Hepatocyte (in vitro differentiated cells): ENCODE data around the gene PLA2G3. TPM values are rescaled to one million over a fixed set of nuclear protein-coding genes. Genes with fewer than 3 reads are reported as not detected.
"Not testable (repeated sequence)": the region's sequence is repeated elsewhere in the genome, so short reads cannot be mapped to it uniquely, and the experiment has no call there.

Experiments used
- DNase-seq: peaks from one replicate; pipeline ENCODE4 v3.0.0-alpha.2; 2016; ENCODE audit warnings: low spot score
- H2AFZ ChIP-seq: fragments of 200-600 bp; sonication (generic); 2 replicates; pipeline ENCODE4 v1.6.0; 2016; ENCODE audit warnings: antibody characterized with exemption, mild to moderate bottlenecking
- H3K27ac ChIP-seq: fragments of 200-600 bp; sonication (generic); 2 replicates; pipeline ENCODE4 v1.5.1; 2016; ENCODE audit warnings: mild to moderate bottlenecking
- H3K27me3 ChIP-seq: fragments of 200-600 bp; sonication (generic); 2 replicates; pipeline ENCODE4 v1.6.1; 2016
- H3K36me3 ChIP-seq: fragments of 200-600 bp; sonication (generic); replicated peaks from 2 replicates; pipeline ENCODE4 v1.5.1; 2016; ENCODE audit warnings: low read depth; ENCODE audit not compliant: insufficient read depth
- H3K4me1 ChIP-seq: fragments of 200-600 bp; sonication (generic); 2 replicates; pipeline ENCODE4 v1.5.1; 2016; ENCODE audit warnings: mild to moderate bottlenecking, moderate library complexity; ENCODE audit not compliant: insufficient read depth
- H3K4me2 ChIP-seq: fragments of 200-600 bp; sonication (generic); 2 replicates; pipeline ENCODE4 v1.6.0; 2016
- H3K4me3 ChIP-seq: fragments of 200-600 bp; sonication (generic); 2 replicates; pipeline ENCODE4 v1.5.1; 2016; ENCODE audit warnings: mild to moderate bottlenecking
- H3K79me2 ChIP-seq: fragments of 200-600 bp; sonication (generic); 2 replicates; pipeline ENCODE4 v1.6.0; 2017; ENCODE audit warnings: mild to moderate bottlenecking
- H3K9me2 ChIP-seq: fragments of 200-600 bp; sonication (generic); replicated peaks from 2 replicates; pipeline ENCODE4 v1.6.0; 2017; ENCODE audit warnings: mild to moderate bottlenecking; ENCODE audit not compliant: insufficient read depth
- H3K9me3 ChIP-seq: fragments of 200-600 bp; sonication (generic); 2 replicates; pipeline ENCODE4 v1.5.1; 2016; ENCODE audit warnings: low read depth, mild to moderate bottlenecking
- H4K20me1 ChIP-seq: fragments of 200-600 bp; sonication (generic); 2 replicates; pipeline ENCODE4 v1.6.0; 2016; ENCODE audit warnings: mild to moderate bottlenecking; ENCODE audit not compliant: insufficient read depth, poor library complexity, severe bottlenecking
- EZH2 ChIP-seq: fragments of 200-600 bp; sonication (generic); IDR thresholded peaks from 2 replicates; pipeline ENCODE4 v1.6.1; 2016; ENCODE audit warnings: antibody characterized with exemption, mild to moderate bottlenecking, borderline replicate concordance
- EZH2phosphoT487 ChIP-seq: fragments of 200-600 bp; sonication (generic); IDR thresholded peaks from one replicate; pipeline ENCODE4 v1.6.1; 2018; ENCODE audit warnings: antibody characterized with exemption, mild to moderate bottlenecking, low read depth, moderate library complexity; ENCODE audit not compliant: unreplicated experiment, severe bottlenecking
- WGBS: methylation state at CpG from one replicate; pipeline ENCODE4 v1.1.6; 2016; ENCODE audit warnings: low lambda C conversion rate; ENCODE audit errors: missing lambda C conversion rate; 5-methylcytosine and 5-hydroxymethylcytosine counted together
- polyA plus RNA-seq: library from polyadenylated mRNA; unstranded; fragments of >200 nt; fragmentation: Nextera tagmentation; extraction: Ambion mirVana; gene quantifications from 2 replicates; pipeline ENCODE4 v1.2.1, GENCODE V29; 2016
- total RNA-seq: library from RNA; depleted of rRNA; stranded (reverse); fragments of >200 nt; gene quantifications from 2 replicates; pipeline ENCODE4 v1.2.3, GENCODE V29; 2014
- TF ChIP-seq, protein P1 (sequence below): fragments of 200-600 bp; sonication (generic); IDR thresholded peaks from 2 replicates; pipeline ENCODE4 v1.5.1; 2016; ENCODE audit warnings: antibody characterized with exemption, mild to moderate bottlenecking; ENCODE audit not compliant: poor library complexity

PLA2G3 gene
- total and polyA plus RNA-seq, 2 experiments from 2014 or later: 0.10 to 0.52 TPM

DNA sequence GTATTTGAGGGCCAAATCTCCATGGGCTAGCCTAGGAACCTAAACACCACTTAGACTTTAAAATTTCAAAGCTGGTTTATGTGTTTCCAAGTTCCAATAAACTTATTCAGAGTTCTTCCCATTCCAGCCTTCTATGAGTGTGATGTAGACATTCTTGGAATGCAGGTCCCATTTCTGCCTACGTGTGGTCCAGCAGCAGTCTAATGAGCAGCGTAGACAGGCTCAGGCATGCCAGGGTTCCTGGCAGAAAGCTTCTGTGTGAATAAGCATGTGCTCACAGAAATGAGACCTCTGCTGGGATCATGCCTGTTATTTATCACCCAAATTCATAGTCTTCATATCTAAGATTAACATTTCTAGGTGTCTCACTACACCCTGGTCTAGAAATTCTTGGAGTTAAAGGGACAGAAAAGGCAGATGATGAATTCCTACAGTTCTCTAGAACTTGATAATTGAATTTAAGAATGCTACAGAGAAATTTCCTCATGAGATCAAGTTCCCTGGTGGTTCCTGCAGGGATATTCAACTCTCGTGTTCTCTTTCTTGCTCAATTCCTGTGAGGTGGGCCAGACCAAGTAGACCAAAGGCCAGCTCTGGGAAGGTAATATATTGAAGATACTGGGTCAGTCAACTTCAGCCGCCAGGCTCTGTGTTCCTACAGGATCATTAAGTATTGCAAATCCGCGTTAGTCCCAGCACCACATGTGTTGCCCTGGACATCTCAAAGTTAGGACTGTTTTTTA is 37.3 kb upstream of the PLA2G3 start:
- WGBS: 89% methylated on average over 6 of the region's 6 CpGs
- Histone ChIP-seq H3K27ac (peak overlapping the region; percentile 63), H3K4me2 (no peak overlapping the region), H3K36me3 (no peaks in the 10 kb centered on the region), H3K4me1 (peaks cover 4% of the 10 kb centered on the region), H3K9me3 (no peaks in the 10 kb centered on the region), H4K20me1 (peaks cover 30% of the 10 kb centered on the region), H3K79me2 (peaks cover 92% of the 10 kb centered on the region), H3K4me3 (no peak overlapping the region), H2AFZ (no peak overlapping the region), H3K9me2 (no peaks in the 10 kb centered on the region), H3K27me3 (no peaks in the 10 kb centered on the region)
- peak; percentile 45 for DNase-seq
- TF ChIP-seq, protein P1, sequence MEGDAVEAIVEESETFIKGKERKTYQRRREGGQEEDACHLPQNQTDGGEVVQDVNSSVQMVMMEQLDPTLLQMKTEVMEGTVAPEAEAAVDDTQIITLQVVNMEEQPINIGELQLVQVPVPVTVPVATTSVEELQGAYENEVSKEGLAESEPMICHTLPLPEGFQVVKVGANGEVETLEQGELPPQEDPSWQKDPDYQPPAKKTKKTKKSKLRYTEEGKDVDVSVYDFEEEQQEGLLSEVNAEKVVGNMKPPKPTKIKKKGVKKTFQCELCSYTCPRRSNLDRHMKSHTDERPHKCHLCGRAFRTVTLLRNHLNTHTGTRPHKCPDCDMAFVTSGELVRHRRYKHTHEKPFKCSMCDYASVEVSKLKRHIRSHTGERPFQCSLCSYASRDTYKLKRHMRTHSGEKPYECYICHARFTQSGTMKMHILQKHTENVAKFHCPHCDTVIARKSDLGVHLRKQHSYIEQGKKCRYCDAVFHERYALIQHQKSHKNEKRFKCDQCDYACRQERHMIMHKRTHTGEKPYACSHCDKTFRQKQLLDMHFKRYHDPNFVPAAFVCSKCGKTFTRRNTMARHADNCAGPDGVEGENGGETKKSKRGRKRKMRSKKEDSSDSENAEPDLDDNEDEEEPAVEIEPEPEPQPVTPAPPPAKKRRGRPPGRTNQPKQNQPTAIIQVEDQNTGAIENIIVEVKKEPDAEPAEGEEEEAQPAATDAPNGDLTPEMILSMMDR: no peak
- no peak for TF ChIP-seq EZH2phosphoT487
- no peak for TF ChIP-seq EZH2

DNA sequence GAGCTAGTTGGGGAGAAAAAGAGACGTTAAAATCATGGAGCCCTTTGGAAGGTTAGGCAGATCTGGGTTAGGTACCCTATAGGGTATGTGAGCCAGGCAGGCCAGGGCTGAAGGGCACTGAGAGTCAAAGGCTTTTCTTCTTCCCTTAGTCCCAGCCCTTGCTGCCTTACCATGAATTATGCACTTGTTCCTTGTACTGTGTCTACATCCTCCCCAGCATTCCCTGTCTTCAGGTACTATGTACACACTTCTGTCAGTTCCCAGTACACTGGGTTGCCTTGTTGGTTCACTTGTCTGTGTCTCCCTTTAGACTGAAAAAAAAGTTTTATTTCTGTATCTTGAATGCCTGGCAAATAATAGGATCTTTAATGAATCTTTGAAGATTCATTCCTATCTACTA is 36.6 kb upstream of the PLA2G3 start:
- no peak overlapping the region for H2AFZ ChIP-seq
- H4K20me1 ChIP-seq: peaks cover 35% of the 10 kb centered on the region
- peak overlapping the region; percentile 63 for H3K27ac ChIP-seq
- TF ChIP-seq, protein P1: no peak
- no peak overlapping the region for H3K4me2 ChIP-seq
- peaks cover 92% of the 10 kb centered on the region for H3K79me2 ChIP-seq
- WGBS: 95% methylated on average over 1 of the region's 1 CpG
- no peaks in the 10 kb centered on the region for H3K27me3 ChIP-seq
- H3K9me2 ChIP-seq: no peaks in the 10 kb centered on the region
- H3K9me3 ChIP-seq: no peaks in the 10 kb centered on the region
- no peaks in the 10 kb centered on the region for H3K36me3 ChIP-seq
- no peak overlapping the region for H3K4me3 ChIP-seq
- no peak for DNase-seq
- peaks cover 4% of the 10 kb centered on the region for H3K4me1 ChIP-seq

DNA sequence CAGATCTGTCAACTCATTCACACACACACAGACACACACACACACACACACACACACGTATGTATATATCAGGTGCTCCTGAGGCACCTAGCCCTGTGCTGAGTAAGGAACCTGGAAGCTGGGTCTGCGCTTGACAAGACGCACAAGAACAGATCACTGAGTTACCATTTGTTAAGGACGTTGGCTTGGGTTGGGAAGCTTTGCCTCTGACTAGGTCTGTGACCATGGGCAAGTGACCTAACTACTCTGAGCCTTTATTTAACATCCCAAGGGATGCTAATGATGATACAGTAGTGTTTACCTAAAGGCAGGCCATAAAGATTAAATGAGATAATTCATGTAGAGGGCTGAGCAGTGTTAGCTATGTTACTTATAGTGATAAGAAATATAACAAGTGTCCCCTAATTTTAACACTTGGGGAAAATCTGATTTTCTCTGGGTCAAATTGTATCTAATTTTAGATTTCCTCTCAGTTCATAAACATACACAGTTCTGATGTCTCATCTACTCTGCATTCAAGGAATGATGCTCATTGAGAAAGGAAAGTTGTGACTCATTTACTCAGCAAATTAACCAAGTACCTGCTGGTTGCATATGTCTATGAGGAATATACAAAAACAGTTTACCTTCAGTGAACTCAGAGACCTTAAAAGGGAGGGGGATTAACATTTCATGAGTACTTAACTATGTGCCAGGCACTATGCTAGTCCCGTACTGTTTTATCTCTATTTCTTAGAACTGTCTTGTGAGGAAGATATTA is 33.3 kb upstream of the PLA2G3 start:
- DNase-seq: peak; percentile 29
- H3K4me1 ChIP-seq: peaks cover 4% of the 10 kb centered on the region
- no peak overlapping the region for H3K4me3 ChIP-seq
- H3K9me2 ChIP-seq: no peaks in the 10 kb centered on the region
- no peaks in the 10 kb centered on the region for H3K27me3 ChIP-seq
- no peaks in the 10 kb centered on the region for H3K36me3 ChIP-seq
- TF ChIP-seq EZH2phosphoT487 (no peak), EZH2 (no peak)
- TF ChIP-seq, protein P1: no peak
- 73% methylated on average over 5 of the region's 5 CpGs for WGBS
- H3K4me2 ChIP-seq: no peak overlapping the region
- no peak overlapping the region for H2AFZ ChIP-seq
- H4K20me1 ChIP-seq: peaks cover 59% of the 10 kb centered on the region
- H3K79me2 ChIP-seq: peaks cover 96% of the 10 kb centered on the region
- H3K27ac ChIP-seq: peak overlapping the region; percentile 48
- H3K9me3 ChIP-seq: no peaks in the 10 kb centered on the region

DNA sequence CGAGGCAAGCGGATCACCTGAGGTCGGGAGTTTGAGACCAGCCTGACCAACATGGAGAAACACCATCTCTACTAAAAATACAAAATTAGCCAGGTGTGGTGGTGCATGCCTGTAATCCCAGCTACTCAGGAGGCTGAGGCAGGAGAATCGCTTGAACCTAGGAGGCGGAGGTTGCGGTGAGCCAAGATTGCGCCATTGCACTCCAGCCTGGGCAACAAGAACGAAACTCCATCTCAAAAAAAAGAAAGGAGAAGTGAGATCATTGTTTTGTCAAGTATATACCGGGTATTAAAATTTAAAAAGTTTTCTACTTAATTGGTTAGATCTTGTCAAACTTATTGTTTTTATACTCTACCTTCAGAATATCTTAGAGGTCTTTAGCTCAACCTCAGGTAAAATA is 31.4 kb upstream of the PLA2G3 start:
- Histone ChIP-seq H3K79me2 (peaks cover 97% of the 10 kb centered on the region), H4K20me1 (peaks cover 55% of the 10 kb centered on the region)
- not testable (repeated sequence) for DNase-seq, H3K4me3 ChIP-seq, H3K4me1 ChIP-seq, H3K27me3 ChIP-seq, H3K9me2 ChIP-seq, H3K4me2 ChIP-seq, H3K36me3 ChIP-seq, H2AFZ ChIP-seq, H3K9me3 ChIP-seq, H3K27ac ChIP-seq
- over 99% methylated on average over 8 of the region's 9 CpGs for WGBS
